ENCODE results near the gene MROH9. TPM values are rescaled to one million over a fixed set of nuclear protein-coding genes. Genes with fewer than 3 reads are reported as not detected.

The MROH9 gene
- total RNA-seq, 1 experiment from 2014 or later, result not detected

DNA sequence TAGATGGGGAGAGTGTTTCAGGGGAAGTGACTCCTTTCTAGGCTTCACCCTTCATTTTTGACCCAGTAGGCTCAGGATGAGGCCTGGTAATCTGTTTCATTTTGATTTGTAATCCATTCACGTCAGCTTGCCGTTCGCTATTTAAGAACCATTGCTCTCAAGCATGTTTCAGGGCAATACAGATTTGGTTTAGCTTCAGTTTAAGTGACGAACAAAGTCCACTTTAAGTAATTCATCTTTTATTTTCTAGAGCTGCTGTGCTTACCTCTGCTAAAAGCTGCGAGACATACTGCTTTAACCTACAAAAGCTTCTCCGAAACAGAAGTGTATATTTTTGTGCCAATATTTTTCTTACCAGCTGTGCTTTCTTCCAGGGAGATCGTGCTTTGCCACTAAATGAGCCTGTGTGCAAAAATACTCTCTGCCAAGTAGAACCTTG lies 146.4 kb downstream of the MROH9 start:
- DNase-seq (ENCODE audit: low read depth, low spot score) (no peak), ATAC-seq (no peak)
- Histone ChIP-seq H3K4me3 (ENCODE audit: low read depth in 2 of 2, low read length in 2 of 2) (no peak overlapping the region), H3K27ac (ENCODE audit: low read length) (no peak overlapping the region), H3K9me3 (ENCODE audit: control insufficient read depth, insufficient read depth, low read depth, low read length) (no peaks in the 10 kb centered on the region), H3K27me3 (ENCODE audit: control insufficient read depth, insufficient read depth, low read length) (no peaks in the 10 kb centered on the region), H3K4me1 (ENCODE audit: control insufficient read depth, insufficient read depth, low read length) (no peaks in the 10 kb centered on the region), H3K36me3 (ENCODE audit: control insufficient read depth, insufficient read depth, low read length) (no peaks in the 10 kb centered on the region)
- ChIA-PET POLR2A (no interaction called here), CTCF (interaction anchor here (0.7 to 1.6 kb wide), 3 partner anchors 9 to 232 kb away, joined by 3 to 11 read pairs (median 3); partner anchors contain the start of genes FMO3 and FMO4)
- TF ChIP-seq TCF7L2 (IDR thresholded peaks at IDR 0.05; ENCODE audit: low read depth, low read length) (no peak), POLR2AphosphoS5 (IDR thresholded peaks at IDR 0.05; ENCODE audit: low read depth, low read length) (no peak), SIN3A (IDR thresholded peaks at IDR 0.05; ENCODE audit: borderline replicate concordance, insufficient read depth, low read depth, low read length) (no peak)
- TF ChIP-seq, protein P1, sequence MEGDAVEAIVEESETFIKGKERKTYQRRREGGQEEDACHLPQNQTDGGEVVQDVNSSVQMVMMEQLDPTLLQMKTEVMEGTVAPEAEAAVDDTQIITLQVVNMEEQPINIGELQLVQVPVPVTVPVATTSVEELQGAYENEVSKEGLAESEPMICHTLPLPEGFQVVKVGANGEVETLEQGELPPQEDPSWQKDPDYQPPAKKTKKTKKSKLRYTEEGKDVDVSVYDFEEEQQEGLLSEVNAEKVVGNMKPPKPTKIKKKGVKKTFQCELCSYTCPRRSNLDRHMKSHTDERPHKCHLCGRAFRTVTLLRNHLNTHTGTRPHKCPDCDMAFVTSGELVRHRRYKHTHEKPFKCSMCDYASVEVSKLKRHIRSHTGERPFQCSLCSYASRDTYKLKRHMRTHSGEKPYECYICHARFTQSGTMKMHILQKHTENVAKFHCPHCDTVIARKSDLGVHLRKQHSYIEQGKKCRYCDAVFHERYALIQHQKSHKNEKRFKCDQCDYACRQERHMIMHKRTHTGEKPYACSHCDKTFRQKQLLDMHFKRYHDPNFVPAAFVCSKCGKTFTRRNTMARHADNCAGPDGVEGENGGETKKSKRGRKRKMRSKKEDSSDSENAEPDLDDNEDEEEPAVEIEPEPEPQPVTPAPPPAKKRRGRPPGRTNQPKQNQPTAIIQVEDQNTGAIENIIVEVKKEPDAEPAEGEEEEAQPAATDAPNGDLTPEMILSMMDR (IDR thresholded peaks at IDR 0.05), result no peak
- TF ChIP-seq, protein P2, sequence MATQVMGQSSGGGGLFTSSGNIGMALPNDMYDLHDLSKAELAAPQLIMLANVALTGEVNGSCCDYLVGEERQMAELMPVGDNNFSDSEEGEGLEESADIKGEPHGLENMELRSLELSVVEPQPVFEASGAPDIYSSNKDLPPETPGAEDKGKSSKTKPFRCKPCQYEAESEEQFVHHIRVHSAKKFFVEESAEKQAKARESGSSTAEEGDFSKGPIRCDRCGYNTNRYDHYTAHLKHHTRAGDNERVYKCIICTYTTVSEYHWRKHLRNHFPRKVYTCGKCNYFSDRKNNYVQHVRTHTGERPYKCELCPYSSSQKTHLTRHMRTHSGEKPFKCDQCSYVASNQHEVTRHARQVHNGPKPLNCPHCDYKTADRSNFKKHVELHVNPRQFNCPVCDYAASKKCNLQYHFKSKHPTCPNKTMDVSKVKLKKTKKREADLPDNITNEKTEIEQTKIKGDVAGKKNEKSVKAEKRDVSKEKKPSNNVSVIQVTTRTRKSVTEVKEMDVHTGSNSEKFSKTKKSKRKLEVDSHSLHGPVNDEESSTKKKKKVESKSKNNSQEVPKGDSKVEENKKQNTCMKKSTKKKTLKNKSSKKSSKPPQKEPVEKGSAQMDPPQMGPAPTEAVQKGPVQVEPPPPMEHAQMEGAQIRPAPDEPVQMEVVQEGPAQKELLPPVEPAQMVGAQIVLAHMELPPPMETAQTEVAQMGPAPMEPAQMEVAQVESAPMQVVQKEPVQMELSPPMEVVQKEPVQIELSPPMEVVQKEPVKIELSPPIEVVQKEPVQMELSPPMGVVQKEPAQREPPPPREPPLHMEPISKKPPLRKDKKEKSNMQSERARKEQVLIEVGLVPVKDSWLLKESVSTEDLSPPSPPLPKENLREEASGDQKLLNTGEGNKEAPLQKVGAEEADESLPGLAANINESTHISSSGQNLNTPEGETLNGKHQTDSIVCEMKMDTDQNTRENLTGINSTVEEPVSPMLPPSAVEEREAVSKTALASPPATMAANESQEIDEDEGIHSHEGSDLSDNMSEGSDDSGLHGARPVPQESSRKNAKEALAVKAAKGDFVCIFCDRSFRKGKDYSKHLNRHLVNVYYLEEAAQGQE (IDR thresholded peaks at IDR 0.05; ENCODE audit: insufficient read depth in 1 of 2, low read depth in 2 of 2, low read length in 1 of 2), result no peak
- intact Hi-C loops (cut with micrococcal nuclease; ENCODE audit: unreplicated experiment) (loop anchor here (5.0 kb wide), 1 partner anchor 106 kb away; the partner anchor contains the start of gene FMO2), in situ Hi-C loops (cut with HindIII; ENCODE audit: low pct_unique_long_range_greater_than_20kb, low sequenced_read_pairs) (no loop called here)
- BruUV-seq (replicated peaks), result no TSS peak

DNA sequence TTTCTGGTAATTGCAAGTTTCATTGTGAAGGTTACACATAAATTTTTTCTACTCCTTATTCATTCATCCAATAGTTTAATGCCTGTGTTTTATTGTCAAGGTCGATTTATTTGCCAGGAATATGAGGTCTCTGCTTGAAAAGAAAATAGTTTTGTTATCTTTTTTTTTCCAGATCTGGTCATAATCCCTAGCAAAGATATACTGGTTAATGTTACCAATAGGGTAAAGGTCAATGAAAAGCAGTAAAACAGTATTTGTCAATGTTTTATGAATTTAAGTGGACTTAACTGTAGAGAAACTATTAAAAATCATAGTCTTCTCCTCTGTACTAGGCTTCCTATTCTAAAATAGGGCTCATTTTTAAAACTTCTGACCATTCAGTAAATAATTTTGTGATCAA lies 147.3 kb downstream of the MROH9 start:
- Histone ChIP-seq H3K9me3 (ENCODE audit: control insufficient read depth, insufficient read depth, low read depth, low read length) (no peaks in the 10 kb centered on the region), H3K27ac (ENCODE audit: low read length) (no peak overlapping the region), H3K36me3 (ENCODE audit: control insufficient read depth, insufficient read depth, low read length) (no peaks in the 10 kb centered on the region), H3K4me1 (ENCODE audit: control insufficient read depth, insufficient read depth, low read length) (no peaks in the 10 kb centered on the region), H3K27me3 (ENCODE audit: control insufficient read depth, insufficient read depth, low read length) (no peaks in the 10 kb centered on the region), H3K4me3 (ENCODE audit: low read depth in 2 of 2, low read length in 2 of 2) (no peak overlapping the region)
- ATAC-seq (no peak), DNase-seq (ENCODE audit: low read depth, low spot score) (no peak)
- in situ Hi-C loops (cut with HindIII; ENCODE audit: low pct_unique_long_range_greater_than_20kb, low sequenced_read_pairs) (no loop called here), intact Hi-C loops (cut with micrococcal nuclease; ENCODE audit: unreplicated experiment) (loop anchor here (5.0 kb wide), 1 partner anchor 105 kb away; the partner anchor contains the start of gene FMO2)
- ChIA-PET CTCF (no interaction called here), POLR2A (no interaction called here)
- TF ChIP-seq POLR2AphosphoS5 (IDR thresholded peaks at IDR 0.05; ENCODE audit: low read depth, low read length) (no peak), SIN3A (IDR thresholded peaks at IDR 0.05; ENCODE audit: borderline replicate concordance, insufficient read depth, low read depth, low read length) (no peak), TCF7L2 (IDR thresholded peaks at IDR 0.05; ENCODE audit: low read depth, low read length) (no peak)
- TF ChIP-seq, protein P2 (IDR thresholded peaks at IDR 0.05; ENCODE audit: insufficient read depth in 1 of 2, low read depth in 2 of 2, low read length in 1 of 2), result no peak
- no TSS peak for BruUV-seq (replicated peaks)

Data from Panc1 (cell line).